H9 (cell line): ENCODE measurements around the gene SMIM32. TPM values are rescaled to one million over a fixed set of nuclear protein-coding genes. Genes with fewer than 3 reads are reported as not detected.

Source experiments
- DNase-seq: peaks from one replicate; pipeline ENCODE4 v3.0.0-alpha.2; 2017
- H2AFZ ChIP-seq: one replicate; pipeline ENCODE4 v1.6.1; 2013; ENCODE audit warnings: mild to moderate bottlenecking, low read length, control low read depth, moderate library complexity
- H2AK5ac ChIP-seq: 2 replicates; pipeline ENCODE4 v1.6.1; 2013; ENCODE audit warnings: low read length, control low read depth, mixed read lengths; ENCODE audit not compliant: insufficient read length
- H2BK120ac ChIP-seq: one replicate; pipeline ENCODE4 v1.6.1; 2013; ENCODE audit warnings: low read depth, mild to moderate bottlenecking, low read length, control low read depth, inconsistent platforms; ENCODE audit not compliant: poor library complexity, severe bottlenecking
- H2BK12ac ChIP-seq: 2 replicates; pipeline ENCODE4 v1.6.1; 2013; ENCODE audit warnings: low read length, control low read depth, mixed read lengths, low read depth; ENCODE audit not compliant: insufficient read length
- H2BK15ac ChIP-seq: 2 replicates; pipeline ENCODE4 v1.6.1; 2013; ENCODE audit warnings: low read depth, low read length, control low read depth
- H2BK20ac ChIP-seq: one replicate; pipeline ENCODE4 v1.6.1; 2013; ENCODE audit warnings: low read depth, mild to moderate bottlenecking, low read length, control low read depth, inconsistent platforms; ENCODE audit not compliant: poor library complexity, severe bottlenecking
- H2BK5ac ChIP-seq: 2 replicates; pipeline ENCODE4 v1.6.1; 2013; ENCODE audit warnings: low read length, control low read depth, mixed read lengths; ENCODE audit not compliant: insufficient read length
- H3K14ac ChIP-seq: 2 replicates; pipeline ENCODE4 v1.6.1; 2013; ENCODE audit warnings: low read length, control low read depth; ENCODE audit not compliant: insufficient read depth
- H3K18ac ChIP-seq: 2 replicates; pipeline ENCODE4 v1.6.1; 2013; ENCODE audit warnings: low read depth, mild to moderate bottlenecking, mixed read lengths, low read length, control low read depth; ENCODE audit not compliant: insufficient read length
- H3K23ac ChIP-seq: 2 replicates; pipeline ENCODE4 v1.6.1; 2013; ENCODE audit warnings: low read length, control low read depth, mixed read lengths, low read depth; ENCODE audit not compliant: insufficient read length
- H3K23me2 ChIP-seq: 2 replicates; pipeline ENCODE4 v1.6.1; 2013; ENCODE audit warnings: low read depth, mild to moderate bottlenecking, mixed read lengths, low read length, control low read depth; ENCODE audit not compliant: insufficient read length, poor library complexity, severe bottlenecking
- H3K27ac ChIP-seq: 2 replicates; pipeline ENCODE4 v1.5.1; 2013; ENCODE audit warnings: low read length, control low read depth, mixed read lengths, low read depth; ENCODE audit not compliant: insufficient read length
- H3K27me3 ChIP-seq: 2 replicates; pipeline ENCODE4 v1.6.1; 2013; ENCODE audit warnings: low read length, control low read depth, inconsistent platforms; ENCODE audit not compliant: insufficient read depth
- H3K4ac ChIP-seq: 2 replicates; pipeline ENCODE4 v1.6.1; 2013; ENCODE audit warnings: low read depth, mild to moderate bottlenecking, control low read depth, inconsistent platforms, low read length, moderate library complexity
- H3K4me1 ChIP-seq: 2 replicates; pipeline ENCODE4 v1.6.1; 2013; ENCODE audit warnings: low read length, control low read depth, inconsistent platforms; ENCODE audit not compliant: insufficient read depth
- H3K4me2 ChIP-seq: 2 replicates; pipeline ENCODE4 v1.6.1; 2013; ENCODE audit warnings: low read length, control low read depth, mixed read lengths; ENCODE audit not compliant: insufficient read length, insufficient read depth
- H3K56ac ChIP-seq: 2 replicates; pipeline ENCODE4 v1.6.1; 2013; ENCODE audit warnings: low read depth, mild to moderate bottlenecking, mixed read lengths, low read length, control low read depth; ENCODE audit not compliant: insufficient read length
- H3K79me1 ChIP-seq: 2 replicates; pipeline ENCODE4 v1.6.1; 2013; ENCODE audit warnings: low read depth, mild to moderate bottlenecking, moderate library complexity, low read length, control low read depth, inconsistent platforms; ENCODE audit not compliant: insufficient read depth, poor library complexity, severe bottlenecking
- H3K79me2 ChIP-seq: 2 replicates; pipeline ENCODE4 v1.6.1; 2013; ENCODE audit warnings: low read length, control low read depth, inconsistent platforms; ENCODE audit not compliant: insufficient read depth
- H3K9ac ChIP-seq: 2 replicates; pipeline ENCODE4 v1.6.1; 2013; ENCODE audit warnings: low read length, control low read depth, mixed read lengths; ENCODE audit not compliant: insufficient read length; ENCODE audit errors: extremely low read depth
- H3K9me3 ChIP-seq: one replicate; pipeline ENCODE4 v1.6.1; 2013; ENCODE audit warnings: low read depth, low read length, inconsistent platforms; ENCODE audit not compliant: control insufficient read depth
- H3T11ph ChIP-seq: one replicate; pipeline ENCODE4 v1.6.1; 2013; ENCODE audit warnings: mild to moderate bottlenecking, low read length, control low read depth, inconsistent platforms
- H4K20me1 ChIP-seq: one replicate; pipeline ENCODE4 v1.6.1; 2013; ENCODE audit not compliant: control insufficient read depth, insufficient read length, insufficient read depth
- H4K5ac ChIP-seq: 2 replicates; pipeline ENCODE4 v1.6.1; 2013; ENCODE audit warnings: low read depth, mild to moderate bottlenecking, mixed read lengths, low read length, control low read depth; ENCODE audit not compliant: insufficient read length
- H4K8ac ChIP-seq: replicated peaks from 2 replicates; pipeline ENCODE4 v1.6.1; 2013; ENCODE audit warnings: low read length, control low read depth, mixed read lengths, low read depth; ENCODE audit not compliant: insufficient read length
- H4K91ac ChIP-seq: 2 replicates; pipeline ENCODE4 v1.6.1; 2013; ENCODE audit warnings: low read depth, mild to moderate bottlenecking, moderate library complexity, mixed read lengths, low read length, control low read depth; ENCODE audit not compliant: insufficient read length
- H3K27ac Mint-ChIP-seq, 3 experiments: 2 replicates in 2 of 3; 3 replicates in 1 of 3; pipeline ENCODE4 v1.8.0; 2020 to 2021; ENCODE audit warnings: mixed read lengths in 3 of 3, mild to moderate bottlenecking in 1 of 3, moderate library complexity in 1 of 3
- H3K27me3 Mint-ChIP-seq: 2 replicates; pipeline ENCODE4 v1.8.0; 2021; ENCODE audit warnings: low read depth, mild to moderate bottlenecking, moderate library complexity, mixed read lengths
- H3K36me3 Mint-ChIP-seq, 3 experiments: 2 replicates in 2 of 3; 3 replicates in 1 of 3; pipeline ENCODE4 v1.8.0; 2020 to 2021; ENCODE audit warnings: low read depth in 3 of 3, mixed read lengths in 3 of 3; ENCODE audit not compliant: insufficient read depth in 1 of 3
- H3K4me1 Mint-ChIP-seq, 2 experiments: 2 replicates each; pipeline ENCODE4 v1.8.0; 2020; ENCODE audit warnings: mixed read lengths in 2 of 2
- H3K4me3 Mint-ChIP-seq, 2 experiments: 2 replicates in 1 of 2; 3 replicates in 1 of 2; pipeline ENCODE4 v1.8.0; 2020 to 2021; ENCODE audit warnings: mild to moderate bottlenecking in 2 of 2, mixed read lengths in 2 of 2, moderate library complexity in 1 of 2
- H3K9me3 Mint-ChIP-seq, 2 experiments: 2 replicates in 1 of 2; 3 replicates in 1 of 2; pipeline ENCODE4 v1.8.0; 2020; ENCODE audit warnings: mild to moderate bottlenecking in 2 of 2, mixed read lengths in 2 of 2, moderate library complexity in 1 of 2
- CTCF ChIP-seq: fragments of 200-600 bp; sonication (generic); conservative IDR thresholded peaks from 3 replicates; pipeline ENCODE4 v1.8.0; 2021; ENCODE audit warnings: antibody characterized with exemption, mild to moderate bottlenecking
- WGBS: extraction: QIAGEN DNeasy Blood & Tissue Kit; methylation state at CpG from one replicate; pipeline ENCODE4 v1.1.7; 2013; ENCODE audit warnings: missing lambda C conversion rate, low lambda C conversion rate, mixed read lengths; ENCODE audit not compliant: insufficient read length; ENCODE audit errors: extremely low coverage; 5-methylcytosine and 5-hydroxymethylcytosine counted together
- total RNA-seq: library from RNA; stranded (reverse); gene quantifications from 2 replicates; pipeline ENCODE4 v1.2.1, GENCODE V29; 2021

SMIM32 gene
- total RNA-seq, 1 experiment from 2014 or later, result not detected

- no peak overlapping the region for H2BK12ac ChIP-seq
- H3K79me2 ChIP-seq, result peaks cover 14% of the 10 kb centered on the region; the same call in 1 of the 2 replicates
- no peaks in the 10 kb centered on the region for H3K27me3 ChIP-seq
- H3K4me2 ChIP-seq, result no peak overlapping the region
- no peak overlapping the region for H2BK20ac ChIP-seq
- no peak overlapping the region for H2BK15ac ChIP-seq
- H3K27me3 Mint-ChIP-seq, result no peaks in the 10 kb centered on the region
- no peak overlapping the region for H3K4ac ChIP-seq
- no peak overlapping the region for H3K14ac ChIP-seq
- H2BK120ac ChIP-seq, result no peak overlapping the region
- no peak overlapping the region for H3K27ac ChIP-seq
- peaks cover 3% of the 10 kb centered on the region for H3K79me1 ChIP-seq
- H4K91ac ChIP-seq, result no peak overlapping the region
- no peaks in the 10 kb centered on the region for H3K23me2 ChIP-seq
- no peak overlapping the region for H3K18ac ChIP-seq
- no peaks in the 10 kb centered on the region for H3K9me3 Mint-ChIP-seq
- no peak for TF ChIP-seq CTCF
- H3K36me3 Mint-ChIP-seq, result no peaks in the 10 kb centered on the region
- no peak overlapping the region for H4K5ac ChIP-seq
- H4K20me1 ChIP-seq, result no peaks in the 10 kb centered on the region
- no peaks in the 10 kb centered on the region; the same call in 1 of the 2 replicates for H3K4me1 ChIP-seq
- no CpG with 5 or more reads among the region's 3 CpGs for WGBS
- H2AK5ac ChIP-seq, result no peak overlapping the region
- no peak overlapping the region for H3K9ac ChIP-seq
- no peak for DNase-seq
- no peak overlapping the region for H3K4me3 Mint-ChIP-seq
- H3K56ac ChIP-seq, result no peak overlapping the region
- H3K27ac Mint-ChIP-seq, result no peak overlapping the region
- H2AFZ ChIP-seq, result no peak overlapping the region
- H2BK5ac ChIP-seq, result no peak overlapping the region
- H3T11ph ChIP-seq, result no peak overlapping the region
- H3K23ac ChIP-seq, result no peak overlapping the region
- H3K9me3 ChIP-seq, result no peaks in the 10 kb centered on the region
- H4K8ac ChIP-seq, result no peak overlapping the region
- peaks cover 17 to 18% of the 10 kb centered on the region in 2 experiments for H3K4me1 Mint-ChIP-seq
These were observed 46.8 kb downstream of the SMIM32 start for GRCh38 chr5:136146201-136146600.
